Activated B cell treated with CpG ODN at 0.5 μM for 24 hours (primary cell): Measurements from ENCODE around the gene R3HDM2. TPM values are rescaled to one million over a fixed set of nuclear protein-coding genes. Genes with fewer than 3 reads are reported as not detected.

Experiments
- ATAC-seq: fragments of 200-7000 bp; cut with Tn5 transposase; one replicate; pipeline ENCODE4 v1.10.0; 2021; ENCODE audit warnings: low read depth, mild to moderate bottlenecking, moderate library complexity
- CTCF ChIA-PET: fragments of 350-600 bp; sonication (Branson Sonifier 250); formaldehyde crosslinking; loops from one replicate; lab custom pipeline; 2021; ENCODE audit warnings: antibody characterized with exemption; lab: Charles Lee
- POLR2A ChIA-PET: fragments of 350-600 bp; sonication (Branson Sonifier 250); formaldehyde crosslinking; loops from one replicate; lab custom pipeline; 2021; ENCODE audit warnings: antibody characterized with exemption; lab: Charles Lee
- DNase-seq: peaks from one replicate; pipeline ENCODE4 v3.0.0; 2022
- H3K27ac Mint-ChIP-seq: one replicate; pipeline ENCODE4 v1.8.0; 2020; ENCODE audit warnings: mixed read lengths
- H3K27me3 Mint-ChIP-seq: one replicate; pipeline ENCODE4 v1.8.0; 2021; ENCODE audit warnings: mixed read lengths
- H3K36me3 Mint-ChIP-seq: one replicate; pipeline ENCODE4 v1.8.0; 2021; ENCODE audit warnings: low read depth, mixed read lengths
- H3K4me1 Mint-ChIP-seq: one replicate; pipeline ENCODE4 v1.8.0; 2021; ENCODE audit warnings: mixed read lengths
- H3K4me3 Mint-ChIP-seq: one replicate; pipeline ENCODE4 v1.8.0; 2020; ENCODE audit warnings: mild to moderate bottlenecking, mixed read lengths
- H3K9me3 Mint-ChIP-seq: one replicate; pipeline ENCODE4 v1.8.0; 2020; ENCODE audit warnings: mixed read lengths
- CTCF ChIP-seq: fragments of 200-600 bp; IDR thresholded peaks from one replicate; pipeline ENCODE4 v1.8.0; 2022; ENCODE audit warnings: antibody characterized with exemption, mild to moderate bottlenecking
- intact Hi-C: fragments of 100-400 bp; cut with micrococcal nuclease; formaldehyde crosslinking; loops from one replicate; pipeline ENCODE4 v1.15.1; 2024
- total RNA-seq: library from RNA; stranded (reverse); gene quantifications from 2 replicates; pipeline ENCODE4 v1.2.3, GENCODE V29; 2022

R3HDM2 gene
- total RNA-seq, 1 donor from 2014 or later = 75.6 TPM

GRCh38 chr12:57220770-57221168 lies 210.1 kb downstream of the R3HDM2 start:
- no peaks in the 10 kb centered on the region for H3K36me3 Mint-ChIP-seq
- no peak for ATAC-seq
- H3K4me3 Mint-ChIP-seq = no peak overlapping the region
- peaks cover 51% of the 10 kb centered on the region for H3K27me3 Mint-ChIP-seq
- no peak overlapping the region for H3K27ac Mint-ChIP-seq
- peaks cover 67% of the 10 kb centered on the region for H3K4me1 Mint-ChIP-seq
- H3K9me3 Mint-ChIP-seq = no peaks in the 10 kb centered on the region
- ChIA-PET CTCF (interaction anchor here (7.2 kb wide), 1 partner anchor 19 kb away, joined by 113 read pairs; a partner anchor contains a TSS), POLR2A (no interaction called here)
- TF ChIP-seq CTCF = no peak
- intact Hi-C loops = loop anchor here (10.0 kb wide), 1 partner anchor 404 kb away; no protein-coding TSS in a partner anchor
- DNase-seq = no peak

DNA sequence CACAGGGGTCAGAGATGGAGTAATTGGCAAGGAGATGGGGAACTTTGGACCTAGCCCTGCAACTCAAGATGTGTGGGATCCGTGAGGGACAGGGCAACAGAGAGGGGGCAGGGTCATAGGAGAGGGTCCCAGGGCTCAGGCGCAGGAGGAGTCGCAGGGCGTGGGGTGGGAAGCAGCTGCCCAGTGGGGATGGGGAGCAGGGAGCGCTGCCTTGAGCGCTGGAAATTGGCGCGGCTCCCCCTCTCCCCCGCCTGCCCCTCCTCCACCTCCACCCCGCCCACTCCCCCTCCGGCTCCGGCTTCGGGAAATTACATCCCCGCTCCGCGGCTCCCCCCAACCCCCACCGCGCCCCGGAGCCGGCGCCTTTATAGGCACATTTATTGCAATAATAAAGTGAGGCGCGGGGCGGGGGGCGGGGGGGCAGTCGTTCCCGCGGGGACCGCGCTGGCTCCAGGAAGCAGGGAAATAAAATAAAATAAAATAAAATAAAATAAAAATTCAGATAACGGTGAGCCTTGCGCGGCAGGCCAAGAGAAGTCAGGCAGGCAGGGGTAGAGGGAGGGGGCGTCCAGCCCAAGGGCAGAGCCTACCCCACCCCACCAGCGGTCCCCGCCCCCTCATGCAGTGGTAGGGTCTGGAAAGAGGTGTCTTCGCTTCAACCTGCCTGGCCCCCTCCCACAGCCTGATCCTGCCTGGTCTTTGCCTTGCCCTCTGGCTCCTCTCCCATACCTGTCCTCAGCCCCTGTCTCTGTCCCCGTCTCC lies 210.7 kb downstream of the R3HDM2 start:
- TF ChIP-seq CTCF = no peak
- Mint-ChIP-seq H3K27me3 (peaks cover 49% of the 10 kb centered on the region), H3K36me3 (no peaks in the 10 kb centered on the region), H3K27ac (no peak overlapping the region), H3K4me3 (no peak overlapping the region), H3K4me1 (peaks cover 68% of the 10 kb centered on the region), H3K9me3 (no peaks in the 10 kb centered on the region)
- DNase-seq (no peak), ATAC-seq (no peak)
- intact Hi-C loops = loop anchor here (10.0 kb wide), 1 partner anchor 405 kb away; no protein-coding TSS in a partner anchor
- ChIA-PET CTCF (interaction anchor here (8.8 kb wide), 1 partner anchor 16 kb away, joined by 390 read pairs; the partner anchor contains the start of gene SHMT2), POLR2A (interaction anchor here (7.4 to 8.9 kb wide), 2 partner anchors 10 to 19 kb away, joined by 65 to 175 read pairs; partner anchors contain the start of gene SHMT2)

- no peak for ATAC-seq
- Mint-ChIP-seq H3K27me3 (peaks cover 49% of the 10 kb centered on the region), H3K36me3 (no peaks in the 10 kb centered on the region), H3K4me3 (no peak overlapping the region), H3K9me3 (no peaks in the 10 kb centered on the region), H3K27ac (no peak overlapping the region), H3K4me1 (peaks cover 74% of the 10 kb centered on the region)
- no peak for TF ChIP-seq CTCF
- ChIA-PET CTCF (interaction anchor here (8.8 kb wide), 1 partner anchor 16 kb away, joined by 390 read pairs; the partner anchor contains the start of gene SHMT2), POLR2A (interaction anchor here (7.4 to 8.9 kb wide), 2 partner anchors 11 to 20 kb away, joined by 65 to 175 read pairs; partner anchors contain the start of gene SHMT2)
- intact Hi-C loops = no loop called here
- no peak for DNase-seq
These were observed 211.4 kb downstream of the R3HDM2 start for GRCh38 chr12:57219205-57219992.

DNA sequence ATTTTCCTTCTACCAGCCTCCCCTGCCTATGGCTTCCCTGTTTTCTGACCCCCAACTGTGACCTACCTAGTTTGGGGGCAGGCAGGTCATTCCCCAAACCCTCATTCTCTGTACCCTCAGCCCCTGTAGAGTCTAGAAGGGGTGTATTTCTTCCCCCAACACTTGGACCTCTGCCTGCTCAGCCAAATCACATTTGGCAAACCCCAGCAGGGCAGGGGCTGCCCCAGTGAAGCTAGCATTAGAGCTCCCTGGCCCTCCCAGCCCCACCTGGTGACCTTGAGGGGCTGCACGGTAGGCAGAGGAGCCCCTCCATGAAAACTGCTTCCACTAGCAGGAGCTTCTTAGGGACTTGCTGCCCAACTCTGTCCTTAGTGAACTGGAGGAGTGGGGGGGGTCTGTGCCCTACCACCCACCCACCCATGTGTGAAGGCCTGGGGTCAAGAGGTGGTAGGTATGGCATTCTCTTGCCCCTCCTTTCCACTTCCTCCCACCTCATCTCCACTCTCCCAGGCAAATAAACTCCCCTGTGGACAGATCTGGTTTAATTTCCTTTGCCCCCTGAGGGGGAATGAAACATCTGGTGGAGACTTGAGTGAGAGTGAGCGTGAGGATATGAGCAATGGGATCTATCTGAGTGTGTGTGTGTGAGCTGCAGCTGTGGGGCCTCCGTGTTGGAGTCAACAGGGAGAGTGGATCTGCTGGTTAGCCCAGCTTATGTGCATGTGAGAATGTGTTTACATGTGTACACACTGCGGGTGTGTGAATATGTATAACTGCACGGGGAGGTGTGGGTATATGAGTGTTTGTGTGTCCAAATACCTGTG lies 212.6 kb downstream of the R3HDM2 start:
- H3K4me3 Mint-ChIP-seq = peak overlapping the region; percentile 86

More for the DNA sequence above, 212.6 kb downstream of the R3HDM2 start:
- intact Hi-C loops = no loop called here
- Mint-ChIP-seq H3K27me3 (peaks cover 49% of the 10 kb centered on the region), H3K4me1 (peaks cover 78% of the 10 kb centered on the region), H3K27ac (peak overlapping the region; percentile 66), H3K36me3 (no peaks in the 10 kb centered on the region), H3K9me3 (no peaks in the 10 kb centered on the region)
- no peak for ATAC-seq
- no peak for DNase-seq
- ChIA-PET CTCF (interaction anchor here (8.8 kb wide), 1 partner anchor 18 kb away, joined by 390 read pairs; the partner anchor contains the start of gene SHMT2), POLR2A (interaction anchor here (0.6 to 8.9 kb wide), 5 partner anchors 12 to 262 kb away, joined by 3 to 175 read pairs (median 4); partner anchors contain the start of genes ARHGAP9 and SHMT2)
- TF ChIP-seq CTCF = no peak
